Measurements from ENCODE around the gene INPP4B. TPM values are rescaled to one million over a fixed set of nuclear protein-coding genes. Genes with fewer than 3 reads are reported as not detected.
A peak's percentile ranks its signal among the peaks of the same experiment; 100 is the strongest.

INPP4B gene
- total and polyA plus RNA-seq, 2 of the 4 experiments (the other 2 are of a cell fraction), result 1.8 to 14.0 TPM

DNA sequence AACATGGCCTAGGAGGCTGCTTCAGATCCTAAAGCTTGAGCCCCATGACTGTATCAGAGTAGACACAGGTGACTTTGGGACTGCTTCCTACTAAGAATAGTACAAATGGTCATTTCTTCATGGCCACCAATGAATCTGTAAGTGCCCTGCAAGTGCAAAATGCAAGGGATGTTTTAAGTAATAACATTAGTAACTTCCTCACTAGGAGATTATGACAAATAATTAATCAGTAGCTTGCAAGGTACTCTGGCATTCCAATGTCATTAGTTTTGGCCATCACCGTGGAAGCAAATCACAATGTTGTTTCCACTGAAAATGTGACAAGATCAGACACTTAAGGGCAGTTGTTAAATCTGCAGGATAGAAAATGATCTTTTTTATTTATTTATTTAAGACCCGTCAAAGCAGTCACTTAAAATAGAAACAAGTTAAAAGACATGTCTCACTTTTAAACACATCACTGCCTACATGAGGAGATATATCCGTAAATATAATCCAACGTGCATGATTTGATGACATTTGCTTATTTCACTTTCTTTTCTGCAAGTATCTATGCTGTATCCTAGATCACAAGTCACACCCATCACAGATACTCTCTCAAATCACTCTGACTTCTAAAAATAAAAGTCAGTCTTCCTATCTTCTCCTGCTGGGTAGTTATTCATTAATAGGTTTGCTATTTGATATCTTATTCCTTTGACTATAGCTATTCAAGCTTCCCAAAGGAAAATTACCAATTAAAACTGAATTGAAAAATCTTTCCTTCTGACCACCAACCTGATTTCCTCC is 809.1 kb downstream of the INPP4B start:
- Histone ChIP-seq H3K27me3 (ENCODE audit: control insufficient read depth, insufficient read depth, low read length) (no peaks in the 10 kb centered on the region), H2AFZ (replicated peaks; ENCODE audit: low read length, poor library complexity) (no peak overlapping the region), H4K20me1 (ENCODE audit: insufficient read depth, low read length) (no peaks in the 10 kb centered on the region), H3K23ac (ENCODE audit: low read depth, low read length) (no peak overlapping the region), H3K4me2 (ENCODE audit: low read depth, low read length) (peak overlapping the region; percentile 43; the same call in 1 of the 2 replicates), H4K5ac (ENCODE audit: low read depth, low read length) (no peak overlapping the region), H2BK15ac (ENCODE audit: low read depth, low read length) (no peak overlapping the region), H3K27ac (ENCODE audit: insufficient read depth, low read length) (no peak overlapping the region), H4K91ac (ENCODE audit: insufficient read depth, low read depth, low read length) (no peak overlapping the region), H3K56ac (ENCODE audit: extremely low read depth, insufficient read depth, low read length) (no peak overlapping the region), H3K14ac (replicated peaks; ENCODE audit: low read depth, low read length) (no peak overlapping the region), H3K79me1 (ENCODE audit: low read depth in 1 of 2, low read length in 2 of 2) (no peaks in the 10 kb centered on the region), H3K4me1 (ENCODE audit: control insufficient read depth, insufficient read depth, low read length) (peaks cover 12% of the 10 kb centered on the region; the same call in 1 of the 2 replicates), H3K9me1 (ENCODE audit: insufficient read depth, low read length) (no peaks in the 10 kb centered on the region), H3K4ac (ENCODE audit: low read depth, low read length) (no peak overlapping the region), H4K8ac (ENCODE audit: low read depth in 2 of 2, low read length in 2 of 2) (no peak overlapping the region), H3K18ac (ENCODE audit: low read depth, low read length) (peak overlapping the region; percentile 20; the same call in 1 of the 2 replicates), H2BK5ac (ENCODE audit: low read depth, low read length, poor library complexity, severe bottlenecking) (no peak overlapping the region), H2AK5ac (ENCODE audit: low read depth, low read length) (no peak overlapping the region), H3K36me3 (ENCODE audit: control insufficient read depth, insufficient read depth, low read length) (no peaks in the 10 kb centered on the region), H3K4me3 (ENCODE audit: insufficient read depth, low read depth, low read length) (no peak overlapping the region), H2BK120ac (ENCODE audit: low read depth, low read length) (no peak overlapping the region), H2BK20ac (ENCODE audit: low read depth, low read length) (no peak overlapping the region), H2AK9ac (replicated peaks; ENCODE audit: low read depth, low read length, poor library complexity) (no peak overlapping the region), H3K9me3 (ENCODE audit: control insufficient read depth, insufficient read depth, low read length) (no peaks in the 10 kb centered on the region), H3K9ac (ENCODE audit: low read depth, low read length) (no peak overlapping the region)
- intact Hi-C loops (cut with micrococcal nuclease), result no loop called here
- WGBS, 2 experiments (ENCODE audit: extremely low coverage in 2 of 2, insufficient read length in 1 of 2), result no CpG with 5 or more reads among the region's 4 CpGs
- ChIA-PET POLR2A (ENCODE audit: unreplicated experiment) (no interaction called here), CTCF (no interaction called here)
- BruUV-seq (replicated peaks), result no TSS peak
- in situ Hi-C loops (cut with MboI; ENCODE audit: low sequenced_read_pairs), result no loop called here
- ATAC-seq (ENCODE audit: low read depth) (no peak; the same call in 1 of the 2 replicates), DNase-seq (peak; percentile 41)
- dilution Hi-C loops (cut with HindIII; ENCODE audit: low sequenced_read_pairs, unreplicated experiment), result no loop called here
- no peak for TF ChIP-seq BHLHE40 (IDR thresholded peaks at IDR 0.05; ENCODE audit: low read depth, low read length)
- TF ChIP-seq MAZ (IDR thresholded peaks at IDR 0.05; ENCODE audit: borderline replicate concordance, low read depth, low read length), result no peak
- no peak for TF ChIP-seq CHD1 (IDR thresholded peaks at IDR 0.05; ENCODE audit: low read depth, low read length)
- TF ChIP-seq RCOR1 (IDR thresholded peaks at IDR 0.05; ENCODE audit: insufficient replicate concordance, low read length), result no peak
- TF ChIP-seq SMC3 (IDR thresholded peaks at IDR 0.05; ENCODE audit: low read depth, low read length), result no peak
- no peak for TF ChIP-seq RFX5 (IDR thresholded peaks at IDR 0.05; ENCODE audit: low read depth, low read length)
- no peak for TF ChIP-seq NFE2L2 (IDR thresholded peaks at IDR 0.05; ENCODE audit: low read depth, low read length)
- TF ChIP-seq, protein P1, sequence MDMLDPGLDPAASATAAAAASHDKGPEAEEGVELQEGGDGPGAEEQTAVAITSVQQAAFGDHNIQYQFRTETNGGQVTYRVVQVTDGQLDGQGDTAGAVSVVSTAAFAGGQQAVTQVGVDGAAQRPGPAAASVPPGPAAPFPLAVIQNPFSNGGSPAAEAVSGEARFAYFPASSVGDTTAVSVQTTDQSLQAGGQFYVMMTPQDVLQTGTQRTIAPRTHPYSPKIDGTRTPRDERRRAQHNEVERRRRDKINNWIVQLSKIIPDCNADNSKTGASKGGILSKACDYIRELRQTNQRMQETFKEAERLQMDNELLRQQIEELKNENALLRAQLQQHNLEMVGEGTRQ (IDR thresholded peaks at IDR 0.05; ENCODE audit: low read depth, low read length), result no peak
- TF ChIP-seq MAFK (IDR thresholded peaks at IDR 0.05; ENCODE audit: low read depth, low read length), result no peak
- TF ChIP-seq RAD21 (IDR thresholded peaks at IDR 0.05; ENCODE audit: low read length), result no peak
- no peak for TF ChIP-seq CTCF (conservative IDR thresholded peaks at IDR 0.05; ENCODE audit: low read depth, low read length)
- TF ChIP-seq MXI1 (IDR thresholded peaks at IDR 0.05; ENCODE audit: borderline replicate concordance, low read depth, low read length), result no peak
- no peak for TF ChIP-seq CEBPB (IDR thresholded peaks at IDR 0.05; ENCODE audit: low read depth, low read length)
- TF ChIP-seq FOS (IDR thresholded peaks at IDR 0.05; ENCODE audit: low read depth, low read length), result no peak
- TF ChIP-seq POLR2A (IDR thresholded peaks at IDR 0.05; ENCODE audit: low read depth, low read length), result no peak
